NB4 (cell line): ENCODE data around the gene DNAJC6.

Source experiments
- DNase-seq: peaks from one replicate; pipeline ENCODE4 v3.0.0; 2010; ENCODE audit warnings: low read depth
- H3K4me3 ChIP-seq: one replicate; pipeline ENCODE4 v1.5.1; 2011; ENCODE audit warnings: mild to moderate bottlenecking, low read depth, low read length, moderate library complexity
- CTCF ChIP-seq: IDR thresholded peaks from one replicate; pipeline ENCODE4 v1.5.1; 2012; ENCODE audit warnings: low read depth, low read length
- MAX ChIP-seq: IDR thresholded peaks from 2 replicates; pipeline ENCODE4 v1.6.1; 2011; ENCODE audit warnings: low read depth, low read length
- MYC ChIP-seq: IDR thresholded peaks from 2 replicates; pipeline ENCODE4 v1.6.1; 2011; ENCODE audit warnings: low read depth, low read length
- POLR2A ChIP-seq: IDR thresholded peaks from 2 replicates; pipeline ENCODE4 v1.6.1; 2011; ENCODE audit warnings: mild to moderate bottlenecking; ENCODE audit not compliant: insufficient read length; ENCODE audit errors: extremely low read depth

DNAJC6 gene

DNA sequence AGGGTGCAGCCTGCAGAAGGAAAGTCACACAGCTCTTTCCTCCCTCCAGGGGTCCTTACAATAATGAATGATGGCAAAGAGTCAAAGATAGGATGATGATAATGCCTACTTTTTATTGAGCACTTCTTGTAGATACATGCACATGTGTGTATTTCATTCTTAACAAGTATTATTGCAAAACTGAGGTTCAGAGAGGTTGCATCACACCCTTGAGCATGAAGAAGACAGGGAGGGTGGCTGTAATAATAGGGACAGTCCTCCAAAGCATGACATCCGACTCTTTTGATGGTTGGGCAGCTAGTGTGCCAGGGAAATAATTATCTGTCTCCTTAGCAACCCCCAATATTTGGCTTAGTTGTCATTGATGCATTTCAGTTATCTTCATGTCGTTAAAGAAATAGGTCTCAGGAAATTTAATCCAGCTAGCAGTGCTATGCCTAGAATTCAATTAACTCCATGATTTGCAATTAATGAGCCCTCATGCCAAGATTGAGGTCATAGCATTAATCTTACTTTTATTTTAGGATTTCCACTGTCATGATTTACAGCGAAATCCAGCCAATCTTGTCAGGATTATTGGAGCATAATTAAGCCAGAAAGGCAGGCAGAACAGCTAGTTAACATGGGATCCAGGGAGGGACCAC is 35.0 kb downstream of the DNAJC6 start:
- no peak for TF ChIP-seq CTCF
- TF ChIP-seq MYC, result no peak
- no peak for TF ChIP-seq MAX
- no peak for TF ChIP-seq POLR2A
- peak; percentile 7 for DNase-seq
- no peak overlapping the region for H3K4me3 ChIP-seq

GRCh38 chr1:65346190-65346589 is 36.8 kb downstream of the DNAJC6 start:
- no peak for TF ChIP-seq CTCF
- TF ChIP-seq MAX, result no peak
- no peak for TF ChIP-seq POLR2A
- TF ChIP-seq MYC, result no peak
- DNase-seq, result no peak

DNA sequence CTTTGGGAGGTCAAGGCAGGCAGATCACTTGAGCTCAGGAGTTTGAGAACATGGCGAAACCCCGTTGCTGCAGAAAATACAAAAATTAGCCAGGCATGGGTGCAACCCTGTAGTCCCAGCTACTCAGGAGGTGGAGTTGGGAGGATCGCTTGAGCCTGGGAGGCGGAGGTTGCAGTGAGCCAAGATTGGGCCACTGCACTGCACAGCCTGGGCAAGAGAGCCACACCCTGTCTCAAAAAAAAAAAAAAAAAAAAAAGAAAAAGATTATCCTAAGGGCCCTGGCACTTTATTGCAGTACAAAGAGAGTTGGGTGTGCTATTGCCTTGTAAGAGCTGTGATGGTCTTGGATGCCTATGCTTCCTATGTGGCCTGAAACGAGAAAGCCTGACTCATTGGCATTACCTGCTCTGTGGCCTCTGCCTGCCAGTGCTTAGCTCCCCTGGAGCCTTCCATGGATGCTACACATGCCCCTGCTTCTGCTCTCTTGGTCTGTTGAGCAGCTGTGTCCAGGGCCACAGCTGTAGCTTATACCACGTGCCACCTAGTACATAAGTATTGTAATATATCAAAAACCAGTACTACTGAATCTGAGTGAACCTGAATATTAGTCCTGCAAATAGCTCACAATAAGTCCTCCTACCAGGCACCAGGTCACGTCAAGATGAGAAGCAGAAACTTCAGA is 45.8 kb downstream of the DNAJC6 start:
- TF ChIP-seq MYC (no peak), CTCF (no peak), POLR2A (no peak), MAX (no peak)
- no peak overlapping the region for H3K4me3 ChIP-seq
- DNase-seq, result no peak

More at GRCh38 chr1:65346190-65346589, 36.8 kb downstream of the DNAJC6 start:
- no peak overlapping the region for H3K4me3 ChIP-seq

DNA sequence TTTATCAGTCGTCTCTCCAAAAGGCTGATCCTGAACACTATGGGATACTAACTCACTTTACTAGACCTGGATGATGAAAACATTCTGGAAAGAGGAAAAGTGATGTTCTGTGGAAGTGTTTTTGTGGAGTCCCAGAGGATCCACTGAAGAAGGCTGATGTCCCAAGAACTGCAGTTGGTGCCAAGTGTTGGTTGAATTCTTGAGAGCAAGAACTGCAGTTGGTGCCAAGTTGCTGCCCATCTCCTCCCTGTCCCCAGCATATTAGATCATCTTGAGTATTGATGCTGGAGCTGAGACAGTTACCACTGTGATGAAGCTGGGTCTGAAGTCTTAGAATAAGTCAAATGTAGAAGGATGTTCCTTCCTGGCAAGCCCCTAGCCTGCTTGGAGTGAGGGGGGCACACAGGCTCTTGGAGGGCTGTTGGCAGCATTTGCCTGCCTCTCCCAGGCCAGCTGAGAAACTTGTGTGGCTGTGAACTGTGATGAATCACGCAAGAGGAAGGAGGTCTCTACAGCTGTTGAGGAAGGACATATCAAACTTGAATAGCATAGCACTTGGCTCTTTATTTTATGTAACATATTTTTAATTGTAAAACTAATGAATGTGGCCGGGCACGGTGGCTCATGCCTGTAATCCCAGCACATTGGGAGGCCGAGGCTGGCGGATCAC is 48.1 kb downstream of the DNAJC6 start:
- no peak for DNase-seq
- no peak overlapping the region for H3K4me3 ChIP-seq
- TF ChIP-seq MAX, result no peak
- no peak for TF ChIP-seq POLR2A
- no peak for TF ChIP-seq CTCF
- TF ChIP-seq MYC, result no peak

DNA sequence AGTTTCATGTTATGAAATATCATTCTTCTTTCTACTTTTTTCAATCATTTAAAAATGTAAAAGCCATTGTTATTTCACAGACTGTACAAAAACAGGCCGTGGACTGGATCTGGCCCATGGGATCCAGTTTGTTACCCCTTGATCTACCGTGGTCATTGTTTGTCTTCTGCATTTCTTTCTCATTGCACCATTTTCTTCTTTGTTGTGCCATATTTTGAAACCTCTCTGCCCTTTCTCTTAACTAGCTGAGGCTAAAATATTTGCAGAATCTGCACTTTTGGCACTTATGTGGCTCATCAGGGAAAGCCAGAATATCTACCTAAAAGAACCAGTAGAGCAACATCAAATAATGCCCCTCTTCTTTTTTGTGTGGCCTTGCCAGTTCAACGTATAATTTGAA is 50.5 kb downstream of the DNAJC6 start:
- DNase-seq, result no peak
- H3K4me3 ChIP-seq, result no peak overlapping the region
- TF ChIP-seq CTCF (no peak), MAX (no peak), MYC (no peak), POLR2A (no peak)
